ENCODE measurements around the gene BCORL1. TPM values are rescaled to one million over a fixed set of nuclear protein-coding genes. Genes with fewer than 3 reads are reported as not detected.

The BCORL1 gene
- total RNA-seq, 4 donors from 2014 or later, result 3.8 to 13.8 (median 10.5) TPM

DNA sequence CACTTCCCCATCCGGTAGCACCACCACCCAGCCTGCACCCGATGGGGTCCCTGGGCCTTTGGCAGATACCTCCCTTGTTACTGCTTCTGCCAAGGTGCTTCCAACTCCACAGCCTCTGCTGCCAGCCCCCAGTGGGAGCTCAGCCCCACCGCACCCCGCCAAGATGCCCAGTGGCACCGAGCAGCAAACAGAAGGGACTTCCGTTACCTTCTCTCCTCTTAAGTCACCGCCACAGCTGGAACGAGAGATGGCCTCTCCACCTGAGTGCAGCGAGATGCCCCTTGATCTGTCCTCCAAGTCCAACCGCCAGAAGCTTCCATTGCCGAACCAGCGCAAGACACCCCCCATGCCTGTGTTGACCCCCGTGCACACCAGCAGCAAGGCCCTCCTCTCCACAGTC lies 31.9 kb downstream of the BCORL1 start:
- TF ChIP-seq EP300 (IDR thresholded peaks at IDR 0.05), result no peak
- Histone ChIP-seq H3K4me1 (peaks cover 4 to 10% (median 8%) of the 10 kb centered on the region in 4 donors), H3K36me3 (peaks cover 0 to 45% (median 42%) of the 10 kb centered on the region in 4 donors), H3K4me3 (no peak overlapping the region), H3K27ac (replicated peaks in 1 of 4) (no peak overlapping the region), H3K27me3 (no peaks in the 10 kb centered on the region), H3K9me3 (no peaks in the 10 kb centered on the region)
- intact Hi-C loops (cut with DNase I), result no loop called here
- DNase-seq (ENCODE audit: extremely low spot score), result no peak
- 84% methylated on average over 5 of the region's 13 CpGs for WGBS

- Histone ChIP-seq H3K36me3 (peaks cover 0 to 45% (median 39%) of the 10 kb centered on the region in 4 donors), H3K27me3 (no peaks in the 10 kb centered on the region), H3K27ac (replicated peaks in 1 of 4) (no peak overlapping the region), H3K4me1 (peaks cover 6 to 14% (median 12%) of the 10 kb centered on the region in 4 donors), H3K4me3 (no peak overlapping the region), H3K9me3 (no peaks in the 10 kb centered on the region)
- DNase-seq (ENCODE audit: extremely low spot score), result no peak
- no peak for TF ChIP-seq POLR2AphosphoS5 (IDR thresholded peaks at IDR 0.05)
- no peak for TF ChIP-seq CTCF (IDR thresholded peaks at IDR 0.05)
- TF ChIP-seq EP300 (IDR thresholded peaks at IDR 0.05), result no peak
- TF ChIP-seq POLR2A (IDR thresholded peaks at IDR 0.05; ENCODE audit: low read depth), result no peak
- intact Hi-C loops (cut with DNase I), result no loop called here
- WGBS, result 91% methylated on average over 9 of the region's 12 CpGs
Observed at GRCh38 chrX:130014770-130015169, 32.3 kb downstream of the BCORL1 start.

- TF ChIP-seq CTCF (IDR thresholded peaks at IDR 0.05), result no peak
- no peak for TF ChIP-seq POLR2A (IDR thresholded peaks at IDR 0.05; ENCODE audit: low read depth)
- TF ChIP-seq EP300 (IDR thresholded peaks at IDR 0.05), result no peak
- no peak for TF ChIP-seq POLR2AphosphoS5 (IDR thresholded peaks at IDR 0.05)
- WGBS, result 100% methylated on average over 1 of the region's 15 CpGs
- H3K9me3 ChIP-seq, result no peaks in the 10 kb centered on the region
- peaks cover 8 to 18% (median 13%) of the 10 kb centered on the region in 4 donors for H3K4me1 ChIP-seq
- H3K4me3 ChIP-seq, result no peak overlapping the region
- no peak overlapping the region for H3K27ac ChIP-seq (replicated peaks in 1 of 4)
- H3K36me3 ChIP-seq, result peaks cover 0 to 45% (median 37%) of the 10 kb centered on the region in 4 donors
- intact Hi-C loops (cut with DNase I), result no loop called here
- H3K27me3 ChIP-seq, result no peaks in the 10 kb centered on the region
- DNase-seq (ENCODE audit: extremely low spot score), result no peak
Observed at GRCh38 chrX:130015181-130015580, 32.7 kb downstream of the BCORL1 start.

DNA sequence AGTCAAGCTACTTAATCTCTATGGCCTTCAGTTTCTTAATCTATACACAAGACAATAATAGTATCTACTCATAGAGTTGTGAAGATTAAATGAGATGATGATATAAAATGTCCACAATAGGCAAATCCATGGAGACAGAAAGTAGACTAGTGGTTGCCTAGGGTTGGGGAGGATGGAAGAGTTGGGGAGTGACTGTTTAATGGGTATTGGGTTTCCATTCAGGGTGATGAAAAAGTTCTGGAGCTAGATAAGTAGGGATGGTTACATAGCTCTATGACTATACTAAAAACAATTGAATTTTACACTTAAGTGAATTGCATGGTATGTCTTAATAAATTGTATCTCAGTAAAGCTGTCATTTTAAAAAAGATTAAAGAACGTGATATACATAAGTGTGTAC lies 35.7 kb downstream of the BCORL1 start:
- no peaks in the 10 kb centered on the region for H3K27me3 ChIP-seq
- 73% methylated on average over 1 of the region's 1 CpG for WGBS
- peaks cover 8 to 18% (median 13%) of the 10 kb centered on the region in 4 donors for H3K4me1 ChIP-seq
- no peak overlapping the region for H3K4me3 ChIP-seq
- no peak overlapping the region for H3K27ac ChIP-seq (replicated peaks in 1 of 4)
- no peak for DNase-seq (ENCODE audit: extremely low spot score)
- peaks cover 8 to 60% (median 51%) of the 10 kb centered on the region in 4 donors for H3K36me3 ChIP-seq
- no peaks in the 10 kb centered on the region for H3K9me3 ChIP-seq
- intact Hi-C loops (cut with DNase I), result no loop called here
- no peak for TF ChIP-seq EP300 (IDR thresholded peaks at IDR 0.05)
- TF ChIP-seq CTCF (IDR thresholded peaks at IDR 0.05), result no peak
- no peak for TF ChIP-seq POLR2AphosphoS5 (IDR thresholded peaks at IDR 0.05)
- TF ChIP-seq POLR2A (IDR thresholded peaks at IDR 0.05; ENCODE audit: low read depth), result no peak

DNA sequence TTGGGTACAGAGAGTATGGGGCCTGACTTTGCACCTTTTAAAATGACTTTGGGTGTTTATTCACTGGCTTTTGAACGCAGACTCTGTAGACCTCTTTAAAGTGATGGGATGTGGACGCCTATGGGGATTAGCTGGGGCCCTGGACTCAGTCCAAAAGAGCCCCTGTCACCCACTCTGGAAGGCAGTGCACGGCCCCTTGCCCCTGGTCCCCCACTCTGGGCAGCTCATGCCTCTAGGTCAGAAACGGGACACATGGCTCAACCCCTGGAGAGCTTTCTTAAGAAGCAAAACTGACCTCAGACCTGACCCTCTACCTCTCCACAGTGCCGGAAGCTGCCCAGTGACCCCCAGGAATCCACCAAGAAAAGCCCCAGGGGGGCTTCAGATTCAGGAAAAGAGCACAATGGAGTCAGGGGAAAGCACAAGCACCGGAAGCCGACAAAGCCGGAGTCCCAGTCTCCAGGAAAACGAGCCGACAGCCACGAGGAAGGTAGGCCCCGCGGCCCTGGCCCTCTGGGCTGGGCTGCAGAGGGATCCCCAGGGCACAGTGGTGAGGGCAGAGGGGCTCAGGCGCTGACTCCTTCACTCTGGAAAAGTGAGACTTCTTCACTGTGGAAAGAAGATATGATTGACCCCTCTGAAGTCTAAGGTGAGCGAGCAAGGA lies 38.4 kb downstream of the BCORL1 start:
- H3K36me3 ChIP-seq, result peaks cover 12 to 55% (median 39%) of the 10 kb centered on the region in 4 donors
- no peak overlapping the region for H3K4me3 ChIP-seq
- H3K4me1 ChIP-seq, result peaks cover 8 to 27% (median 23%) of the 10 kb centered on the region in 4 donors
- TF ChIP-seq POLR2AphosphoS5 (IDR thresholded peaks at IDR 0.05), result no peak
- no peak for TF ChIP-seq POLR2A (IDR thresholded peaks at IDR 0.05; ENCODE audit: low read depth)
- no peak for TF ChIP-seq CTCF (IDR thresholded peaks at IDR 0.05)
- TF ChIP-seq EP300 (IDR thresholded peaks at IDR 0.05), result no peak
- no peak overlapping the region for H3K27ac ChIP-seq (replicated peaks in 1 of 4)
- no peak for DNase-seq (ENCODE audit: extremely low spot score)
- H3K27me3 ChIP-seq, result no peaks in the 10 kb centered on the region
- H3K9me3 ChIP-seq, result no peaks in the 10 kb centered on the region
- intact Hi-C loops (cut with DNase I), result loop anchor here (5.0 to 10.0 kb wide), 2 partner anchors 33 to 96 kb away; no protein-coding TSS in a partner anchor
- 82% methylated on average over 13 of the region's 15 CpGs for WGBS
